GM21619 (cell line): Measurements from ENCODE around the gene ACTR2.
"Not testable (repeated sequence)": the region's sequence is repeated elsewhere in the genome, so short reads cannot be mapped to it uniquely, and the experiment has no call there.

Source experiments
- ATAC-seq: cut with Tn5 transposase; IDR thresholded peaks from one replicate; pipeline ENCODE4 v1.9.1; 2021; ENCODE audit not compliant: unreplicated experiment

The ACTR2 gene

GRCh38 chr2:65311049-65311448 is 83.4 kb downstream of the ACTR2 start:
- no peak for ATAC-seq

DNA sequence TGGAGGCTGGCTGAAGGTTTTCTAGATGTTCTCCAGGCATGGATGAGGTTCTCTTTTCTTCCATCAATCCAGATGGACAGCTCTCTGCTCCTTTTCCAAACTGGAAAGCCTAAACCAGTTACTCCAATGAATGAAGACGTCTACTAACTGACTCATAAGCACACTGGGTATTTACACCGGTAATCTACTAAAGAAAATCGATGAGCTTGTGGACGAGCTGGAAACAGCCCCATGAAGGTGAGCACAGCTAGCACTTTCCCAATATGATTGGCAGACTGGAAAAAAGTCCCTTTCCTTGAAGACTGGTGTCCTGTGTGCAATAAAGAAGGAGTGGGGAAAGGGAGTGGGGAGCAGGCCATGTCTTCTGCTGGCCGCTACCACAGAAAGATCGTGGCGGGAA is 84.0 kb downstream of the ACTR2 start:
- ATAC-seq, result no peak

DNA sequence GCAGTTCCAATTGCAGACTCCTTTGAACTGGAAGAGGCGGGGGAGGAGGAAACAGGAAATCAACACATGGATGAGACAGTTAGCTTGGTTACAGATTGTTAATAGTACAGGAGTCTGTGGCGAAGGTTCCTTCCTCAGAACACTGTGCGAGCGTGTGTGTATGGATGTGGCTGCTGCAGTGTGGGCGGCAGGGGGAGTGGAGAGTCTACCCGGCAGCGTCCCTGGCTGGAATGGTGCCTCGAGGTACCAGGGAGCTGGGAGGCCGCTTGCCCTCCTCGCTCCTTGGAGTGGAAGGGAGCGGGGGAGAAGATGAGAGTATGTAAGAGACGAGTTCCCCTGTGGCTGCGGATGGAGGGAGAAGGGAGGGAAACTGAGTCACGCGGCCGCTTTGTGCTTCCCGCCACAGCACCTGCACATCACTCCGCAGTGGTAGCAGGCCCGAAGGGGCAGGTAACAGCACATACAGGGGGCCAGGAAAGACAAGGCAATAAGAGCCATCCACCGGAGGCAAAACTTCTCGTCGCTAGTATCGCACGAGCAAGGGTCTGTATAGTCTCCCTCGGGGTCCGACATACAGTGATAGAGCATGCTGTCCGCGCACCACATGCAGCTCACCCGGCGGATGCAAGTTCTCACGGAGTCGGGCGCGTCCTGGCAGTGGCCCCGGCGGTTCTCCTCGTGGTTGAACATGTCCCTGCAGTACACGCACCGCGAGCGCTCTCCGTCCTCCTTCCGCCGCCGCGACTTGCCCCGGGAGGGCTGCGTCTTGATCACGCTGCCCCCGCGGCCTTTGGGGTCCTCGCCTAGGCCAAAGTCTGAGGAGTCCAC is 85.7 kb downstream of the ACTR2 start:
- no peak for ATAC-seq

- no peak for ATAC-seq
Observed at GRCh38 chr2:65313954-65314256, 86.3 kb downstream of the ACTR2 start.

DNA sequence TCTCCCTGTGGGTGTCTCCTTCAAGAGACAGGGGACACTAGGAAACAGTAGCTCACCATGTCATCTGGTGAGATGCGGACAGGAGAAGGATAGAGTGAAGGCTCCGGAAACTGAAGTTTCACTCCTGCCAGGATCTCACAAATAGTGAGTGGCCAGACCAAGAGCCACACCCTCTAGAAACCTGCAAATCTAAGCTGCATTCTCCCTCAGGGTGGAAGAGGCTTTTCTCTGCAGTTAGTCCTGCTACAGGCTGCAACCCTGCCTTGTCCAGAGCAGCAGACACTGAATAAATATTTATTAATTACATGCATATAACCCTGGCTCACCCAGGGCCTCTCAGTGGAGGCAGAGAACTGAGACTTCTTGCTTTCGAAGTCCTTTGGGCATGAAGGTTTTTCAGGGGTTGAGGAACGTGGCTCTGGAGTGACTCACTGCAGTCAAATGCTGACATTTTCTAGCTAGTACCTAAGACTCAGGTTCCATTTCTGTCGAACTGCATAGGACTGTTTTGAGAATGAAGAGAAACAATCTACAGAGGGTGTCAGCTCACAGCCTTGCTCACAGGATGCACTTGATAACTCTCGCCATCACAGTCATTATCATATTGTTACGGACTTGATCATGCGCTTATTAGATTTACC is 87.3 kb downstream of the ACTR2 start:
- ATAC-seq, result no peak

DNA sequence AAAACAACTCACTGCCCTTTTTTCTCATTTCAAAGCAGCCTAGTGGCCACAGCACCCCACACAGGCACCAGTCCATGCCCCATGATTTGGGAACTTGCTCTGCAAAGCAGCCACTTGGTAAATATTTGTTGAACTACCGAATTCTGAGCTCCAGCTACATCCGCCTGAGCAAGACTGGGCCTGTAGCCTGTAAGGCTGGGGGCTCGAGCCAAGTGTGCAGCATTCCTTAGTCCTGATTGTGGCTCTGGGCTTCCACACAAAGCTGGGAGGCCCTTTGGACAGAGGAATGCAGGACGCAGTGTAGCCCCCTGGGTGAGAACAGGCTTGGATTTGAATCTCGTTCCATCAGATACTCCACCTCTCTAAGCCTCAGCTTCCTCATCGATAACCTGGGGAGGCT is 88.4 kb downstream of the ACTR2 start:
- no peak for ATAC-seq

GRCh38 chr2:65317351-65317750 is 89.7 kb downstream of the ACTR2 start:
- not testable (repeated sequence) for ATAC-seq

DNA sequence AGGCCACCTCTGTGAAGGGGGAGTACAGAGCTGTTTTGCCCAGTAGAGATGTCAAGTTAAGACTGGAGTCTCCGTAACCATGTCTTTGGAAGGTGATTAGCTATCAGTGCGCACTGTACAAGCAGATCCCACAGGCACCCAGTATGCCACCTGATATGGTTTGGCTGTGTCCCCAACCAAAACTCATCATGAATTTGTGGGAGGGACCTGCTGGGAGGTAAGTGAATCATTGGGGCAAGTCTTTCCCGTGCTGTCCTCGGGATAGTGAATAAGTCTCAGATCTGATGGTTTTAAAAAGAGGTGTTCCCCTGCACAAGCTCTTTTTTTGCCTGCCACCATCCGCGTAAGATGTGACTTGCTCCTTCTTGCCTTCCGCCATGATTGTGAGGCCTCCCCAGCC is 90.2 kb downstream of the ACTR2 start:
- no peak for ATAC-seq

DNA sequence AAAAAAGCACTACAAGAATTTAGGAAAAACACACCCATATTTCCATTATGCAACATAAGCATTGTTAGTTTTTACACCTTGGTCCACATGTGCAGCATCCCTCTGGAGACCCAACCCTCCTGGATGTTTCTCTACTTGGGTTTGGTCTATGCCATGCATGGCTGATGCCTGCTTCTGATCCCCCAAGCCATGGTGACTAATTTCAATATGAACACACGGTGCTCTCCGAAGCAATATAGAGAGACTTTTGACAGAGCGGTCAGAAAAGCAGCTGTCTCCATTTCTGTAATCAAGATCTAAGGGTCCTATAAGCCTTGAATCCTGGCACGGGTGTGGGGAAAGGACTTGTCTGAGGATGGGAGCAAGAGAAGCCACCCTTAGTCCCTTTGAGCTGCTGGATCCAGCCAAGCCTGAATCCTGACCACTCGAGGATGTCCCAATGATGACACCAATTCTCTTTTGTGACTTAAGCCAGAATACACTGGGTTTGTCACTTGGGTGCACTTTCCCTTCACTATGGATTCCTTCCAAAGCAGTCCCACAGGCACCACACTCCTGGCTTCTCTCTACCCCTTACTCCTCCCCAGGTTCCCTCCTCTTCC is 91.5 kb downstream of the ACTR2 start:
- ATAC-seq, result no peak

- no peak for ATAC-seq
Observed at GRCh38 chr2:65319674-65320041, 92.0 kb downstream of the ACTR2 start.

DNA sequence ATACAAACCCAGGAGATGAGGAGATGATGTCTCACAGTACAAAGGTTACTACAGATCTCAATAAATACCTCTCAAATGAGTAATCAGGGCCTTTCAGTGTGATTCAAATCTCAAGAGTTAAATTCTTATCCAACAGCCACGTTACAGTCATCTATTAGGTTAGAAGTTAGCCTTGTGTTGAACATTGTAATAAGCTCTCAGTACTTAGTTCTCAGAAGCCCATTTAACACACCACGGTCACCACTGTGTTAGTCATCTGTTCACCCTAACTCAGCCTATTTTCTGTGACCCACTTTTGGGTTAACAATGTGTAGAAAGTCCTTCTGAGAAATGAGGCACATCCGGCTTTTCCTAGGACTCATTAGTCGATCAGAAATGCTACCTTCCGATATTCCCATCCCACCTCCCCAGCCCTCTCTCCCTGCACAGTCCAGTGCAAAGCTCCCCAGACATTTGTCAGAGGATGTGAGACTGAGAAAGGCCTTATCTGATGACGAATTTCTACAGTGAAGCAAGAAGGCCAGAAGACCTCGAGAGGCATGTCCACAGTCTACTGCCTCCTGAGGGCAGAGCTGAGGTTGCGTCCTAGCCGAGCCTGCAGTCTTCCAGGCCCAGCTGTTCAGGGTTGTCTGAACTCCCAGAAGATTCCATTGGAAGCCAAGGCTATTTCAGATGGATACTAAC is 92.6 kb downstream of the ACTR2 start:
- ATAC-seq, result peak; percentile 60
